ENCODE data around the gene EFCAB11.

Gene EFCAB11

GRCh38 chr14:89957791-89958190 is 3.3 kb upstream of the EFCAB11 start:
- FAIRE-seq, result no peak
- DNase-seq (ENCODE audit: extremely low spot score, insufficient read length, low read depth), result no peak

GRCh38 chr14:89957376-89957775 is 2.8 kb upstream of the EFCAB11 start:
- FAIRE-seq, result no peak

GRCh38 chr14:89956661-89957009 is 2.1 kb upstream of the EFCAB11 start:
- DNase-seq (ENCODE audit: extremely low spot score, insufficient read length, low read depth), result no peak

More at GRCh38 chr14:89957376-89957775, 2.8 kb upstream of the EFCAB11 start:
- DNase-seq (ENCODE audit: extremely low spot score, insufficient read length, low read depth), result no peak

GRCh38 chr14:89955745-89956660 is 1.5 kb upstream of the EFCAB11 start, which contains the start of gene TDP1:
Gene TDP1, plus strand, starts transcription at chr14:89955927. Its CDS starts 7,188 bp downstream, at chr14:89963115.
- peak; percentile 91 for FAIRE-seq

More at GRCh38 chr14:89956661-89957009, 2.1 kb upstream of the EFCAB11 start:
- no peak for FAIRE-seq

GRCh38 chr14:89955022-89955744 is 653 bp upstream of the EFCAB11 start:
- DNase-seq (ENCODE audit: extremely low spot score, insufficient read length, low read depth) (no peak), FAIRE-seq (peak; percentile 21)

More at GRCh38 chr14:89955745-89956660, 1.5 kb upstream of the EFCAB11 start, which contains the start of gene TDP1:
- peak; percentile 90 for DNase-seq (ENCODE audit: extremely low spot score, insufficient read length, low read depth)

- DNase-seq (ENCODE audit: extremely low spot score, insufficient read length, low read depth) (no peak), FAIRE-seq (no peak)
Measured at GRCh38 chr14:89953602-89954001, 928 bp downstream of the EFCAB11 start.

- DNase-seq (ENCODE audit: extremely low spot score, insufficient read length, low read depth) (no peak), FAIRE-seq (no peak)
Measured at GRCh38 chr14:89952576-89952975, 2.0 kb downstream of the EFCAB11 start.

GRCh38 chr14:89947344-89947743 is 7.2 kb downstream of the EFCAB11 start:
- DNase-seq (ENCODE audit: extremely low spot score, insufficient read length, low read depth) (no peak), FAIRE-seq (no peak)

- DNase-seq (ENCODE audit: extremely low spot score, insufficient read length, low read depth) (no peak), FAIRE-seq (no peak)
Measured at GRCh38 chr14:89941830-89942377, 12.6 kb downstream of the EFCAB11 start.

GRCh38 chr14:89936654-89937185 is 17.8 kb downstream of the EFCAB11 start:
- FAIRE-seq, result no peak
- no peak for DNase-seq (ENCODE audit: extremely low spot score, insufficient read length, low read depth)

- DNase-seq (ENCODE audit: extremely low spot score, insufficient read length, low read depth) (no peak), FAIRE-seq (no peak)
Measured at GRCh38 chr14:89933002-89933401, 21.5 kb downstream of the EFCAB11 start.

- DNase-seq (ENCODE audit: extremely low spot score, insufficient read length, low read depth), result no peak
- no peak for FAIRE-seq
Measured at GRCh38 chr14:89927186-89927865, 27.2 kb downstream of the EFCAB11 start.

GRCh38 chr14:89926694-89927093 is 27.8 kb downstream of the EFCAB11 start:
- DNase-seq (ENCODE audit: extremely low spot score, insufficient read length, low read depth) (no peak), FAIRE-seq (no peak)

- no peak for FAIRE-seq
- no peak for DNase-seq (ENCODE audit: extremely low spot score, insufficient read length, low read depth)
Measured at GRCh38 chr14:89924268-89924667, 30.3 kb downstream of the EFCAB11 start.

- DNase-seq (ENCODE audit: extremely low spot score, insufficient read length, low read depth), result no peak
- no peak for FAIRE-seq
Measured at GRCh38 chr14:89922031-89922907, 32.3 kb downstream of the EFCAB11 start.

- DNase-seq (ENCODE audit: extremely low spot score, insufficient read length, low read depth) (no peak), FAIRE-seq (no peak)
Measured at GRCh38 chr14:89921346-89921745, 33.2 kb downstream of the EFCAB11 start.

GRCh38 chr14:89920056-89920455 is 34.5 kb downstream of the EFCAB11 start:
- FAIRE-seq (no peak), DNase-seq (ENCODE audit: extremely low spot score, insufficient read length, low read depth) (no peak)

- DNase-seq (ENCODE audit: extremely low spot score, insufficient read length, low read depth), result no peak
- no peak for FAIRE-seq
Measured at GRCh38 chr14:89918721-89919120, 35.8 kb downstream of the EFCAB11 start.

Data from GM18507 (cell line).